SK-N-SH treated with all-trans-retinoic acid at 6 μM for 48 hours (cell line): Measurements from ENCODE around the gene BACE1.

Experiments used
- PATZ1 ChIP-seq: fragments of 250-450 bp; sonication (Bioruptor Pico); IDR thresholded peaks from 2 replicates; pipeline ENCODE4 v1.8.0; 2020; ENCODE audit warnings: mild to moderate bottlenecking, moderate library complexity, borderline replicate concordance
- PPARA ChIP-seq: fragments of 250-450 bp; sonication (Bioruptor Pico); IDR thresholded peaks from 2 replicates; pipeline ENCODE4 v1.5.0; 2020; ENCODE audit warnings: mild to moderate bottlenecking, borderline replicate concordance
- RARB ChIP-seq: fragments of 250-450 bp; sonication (Bioruptor Pico); IDR thresholded peaks from 2 replicates; pipeline ENCODE4 v1.8.0; 2021; ENCODE audit warnings: mild to moderate bottlenecking, moderate library complexity
- SNAI2 ChIP-seq: fragments of 250-450 bp; sonication (Bioruptor Pico); IDR thresholded peaks from 2 replicates; pipeline ENCODE4 v1.5.0; 2020; ENCODE audit warnings: mild to moderate bottlenecking, moderate library complexity
- TSHZ2 ChIP-seq: fragments of 250-450 bp; sonication (Bioruptor Pico); IDR thresholded peaks from 2 replicates; pipeline ENCODE4 v1.5.0; 2020; ENCODE audit warnings: mild to moderate bottlenecking, moderate library complexity
- ZFP3 ChIP-seq: fragments of 250-450 bp; sonication (Bioruptor Pico); IDR thresholded peaks from 2 replicates; pipeline ENCODE4 v1.5.0; 2020; ENCODE audit warnings: mild to moderate bottlenecking, moderate library complexity
- ZNF565 ChIP-seq: fragments of 450-650 bp; formaldehyde crosslinking; conservative IDR thresholded peaks from 2 replicates; pipeline ENCODE4 v1.5.0; 2020; ENCODE audit warnings: low read depth, mild to moderate bottlenecking, moderate library complexity
- ZNF8 ChIP-seq: fragments of 450-650 bp; formaldehyde crosslinking; IDR thresholded peaks from 2 replicates; pipeline ENCODE4 v1.5.0; 2020; ENCODE audit warnings: mild to moderate bottlenecking, moderate library complexity
- TF ChIP-seq, protein P1 (sequence below): fragments of 250-450 bp; sonication (Bioruptor Pico); IDR thresholded peaks from 2 replicates; pipeline ENCODE4 v1.5.1; 2020; ENCODE audit warnings: low read depth, mild to moderate bottlenecking, moderate library complexity

DNA sequence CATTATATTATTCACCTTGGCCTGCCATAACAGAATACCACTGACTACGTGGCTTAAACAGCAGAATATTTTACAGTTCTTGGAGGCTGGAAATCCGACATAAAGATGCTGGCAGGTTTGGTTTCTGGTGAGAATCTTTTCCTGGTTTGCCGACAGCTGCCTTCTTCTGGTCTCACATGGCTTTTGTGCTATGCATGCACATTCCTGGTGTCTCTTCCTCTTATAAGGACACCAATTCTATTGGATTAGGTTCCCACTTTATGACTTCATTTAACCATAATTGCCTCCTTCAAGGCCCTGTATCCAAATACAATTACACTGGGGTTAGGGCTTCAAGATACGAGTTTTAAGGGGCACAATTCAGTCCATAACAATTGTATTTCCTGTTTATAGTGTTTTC lies 66.5 kb downstream of the BACE1 start:
- TF ChIP-seq PATZ1 (no peak), PPARA (CRISPR knock-in tag) (no peak), SNAI2 (CRISPR knock-in tag) (no peak), TSHZ2 (CRISPR knock-in tag) (no peak), ZNF8 (CRISPR knock-in tag) (no peak), ZFP3 (CRISPR knock-in tag) (no peak), ZNF565 (CRISPR knock-in tag) (no peak), RARB (no peak)
- TF ChIP-seq, protein P1, sequence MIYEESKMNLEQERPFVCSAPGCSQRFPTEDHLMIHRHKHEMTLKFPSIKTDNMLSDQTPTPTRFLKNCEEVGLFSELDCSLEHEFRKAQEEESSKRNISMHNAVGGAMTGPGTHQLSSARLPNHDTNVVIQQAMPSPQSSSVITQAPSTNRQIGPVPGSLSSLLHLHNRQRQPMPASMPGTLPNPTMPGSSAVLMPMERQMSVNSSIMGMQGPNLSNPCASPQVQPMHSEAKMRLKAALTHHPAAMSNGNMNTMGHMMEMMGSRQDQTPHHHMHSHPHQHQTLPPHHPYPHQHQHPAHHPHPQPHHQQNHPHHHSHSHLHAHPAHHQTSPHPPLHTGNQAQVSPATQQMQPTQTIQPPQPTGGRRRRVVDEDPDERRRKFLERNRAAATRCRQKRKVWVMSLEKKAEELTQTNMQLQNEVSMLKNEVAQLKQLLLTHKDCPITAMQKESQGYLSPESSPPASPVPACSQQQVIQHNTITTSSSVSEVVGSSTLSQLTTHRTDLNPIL: no peak
